Coronary artery (tissue), 2 donors: ENCODE data around the gene MAGEA2B.
"Not testable (repeated sequence)": the region's sequence is repeated elsewhere in the genome, so short reads cannot be mapped to it uniquely, and the experiment has no call there.

Experiments
- DNase-seq: peaks from one replicate; pipeline ENCODE4 v3.0.0-alpha.2; 2017; ENCODE audit warnings: low spot score
- H3K27ac ChIP-seq, 2 donors: fragments of 200-600 bp; sonication (generic); one replicate each; pipeline ENCODE4 v1.5.1; 2016 to 2019
- H3K4me3 ChIP-seq: fragments of 200-600 bp; sonication (generic); 2 replicates; pipeline ENCODE4 v1.5.1; 2016; ENCODE audit warnings: mild to moderate bottlenecking, moderate library complexity
- TF ChIP-seq, protein P1 (sequence below): fragments of 200-600 bp; sonication (generic); IDR thresholded peaks from one replicate; pipeline ENCODE4 v1.5.1; 2019; ENCODE audit warnings: antibody characterized with exemption

The MAGEA2B gene

GRCh38 chrX:152713815-152714787 lies at the start of gene MAGEA2B:
MAGEA2B (plus strand) TSS chrX:152714628; CDS start chrX:152717107, 2,479 bp downstream.
- not testable (repeated sequence) for DNase-seq, H3K27ac ChIP-seq, H3K4me3 ChIP-seq

GRCh38 chrX:152674135-152674534 lies 40.3 kb upstream of the MAGEA2B start:
- TF ChIP-seq, protein P1, sequence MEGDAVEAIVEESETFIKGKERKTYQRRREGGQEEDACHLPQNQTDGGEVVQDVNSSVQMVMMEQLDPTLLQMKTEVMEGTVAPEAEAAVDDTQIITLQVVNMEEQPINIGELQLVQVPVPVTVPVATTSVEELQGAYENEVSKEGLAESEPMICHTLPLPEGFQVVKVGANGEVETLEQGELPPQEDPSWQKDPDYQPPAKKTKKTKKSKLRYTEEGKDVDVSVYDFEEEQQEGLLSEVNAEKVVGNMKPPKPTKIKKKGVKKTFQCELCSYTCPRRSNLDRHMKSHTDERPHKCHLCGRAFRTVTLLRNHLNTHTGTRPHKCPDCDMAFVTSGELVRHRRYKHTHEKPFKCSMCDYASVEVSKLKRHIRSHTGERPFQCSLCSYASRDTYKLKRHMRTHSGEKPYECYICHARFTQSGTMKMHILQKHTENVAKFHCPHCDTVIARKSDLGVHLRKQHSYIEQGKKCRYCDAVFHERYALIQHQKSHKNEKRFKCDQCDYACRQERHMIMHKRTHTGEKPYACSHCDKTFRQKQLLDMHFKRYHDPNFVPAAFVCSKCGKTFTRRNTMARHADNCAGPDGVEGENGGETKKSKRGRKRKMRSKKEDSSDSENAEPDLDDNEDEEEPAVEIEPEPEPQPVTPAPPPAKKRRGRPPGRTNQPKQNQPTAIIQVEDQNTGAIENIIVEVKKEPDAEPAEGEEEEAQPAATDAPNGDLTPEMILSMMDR, result no peak
- no peak for DNase-seq
- Histone ChIP-seq H3K4me3 (no peak overlapping the region), H3K27ac (no peak overlapping the region)

DNA sequence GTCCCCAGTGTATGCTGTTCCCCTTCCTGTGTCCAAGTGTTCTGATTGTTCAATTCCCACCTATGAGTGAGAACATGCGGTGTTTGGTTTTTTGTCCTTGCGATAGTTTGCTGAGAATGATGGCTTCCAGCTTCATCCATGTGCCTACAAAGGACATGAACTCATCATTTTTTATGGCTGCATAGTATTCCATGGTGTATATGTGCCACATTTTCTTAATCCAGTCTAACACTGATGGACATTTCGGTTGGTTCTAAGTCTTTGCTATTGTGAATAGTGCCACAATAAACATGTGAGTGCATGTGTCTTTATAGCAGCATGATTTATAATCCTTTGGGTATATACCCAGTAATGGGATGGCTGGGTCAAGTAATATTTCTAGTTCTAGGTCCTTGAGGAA lies 39.8 kb upstream of the MAGEA2B start:
- not testable (repeated sequence) for DNase-seq, H3K27ac ChIP-seq, H3K4me3 ChIP-seq

DNA sequence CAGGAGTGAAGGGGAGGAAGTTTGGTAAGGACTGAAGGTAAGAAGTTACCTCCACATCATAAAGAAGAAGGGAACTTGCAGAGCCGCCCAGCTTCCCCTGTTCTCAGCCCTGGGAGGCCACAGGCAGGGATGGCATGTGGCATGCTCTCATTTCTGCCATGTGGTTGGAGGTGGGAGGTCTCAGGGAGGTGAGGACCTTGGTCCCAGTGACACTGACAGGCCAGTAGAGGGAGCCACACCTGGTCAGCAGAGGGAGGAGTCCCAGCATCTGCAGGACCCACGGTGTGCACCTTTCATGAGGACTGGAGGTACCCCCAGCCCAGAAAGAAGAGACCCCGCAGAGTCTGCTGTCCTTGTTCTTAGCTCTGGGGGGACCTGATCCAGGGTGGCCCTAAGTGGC lies 33.4 kb upstream of the MAGEA2B start:
- DNase-seq, H3K4me3 ChIP-seq, H3K27ac ChIP-seq: not testable (repeated sequence)

DNA sequence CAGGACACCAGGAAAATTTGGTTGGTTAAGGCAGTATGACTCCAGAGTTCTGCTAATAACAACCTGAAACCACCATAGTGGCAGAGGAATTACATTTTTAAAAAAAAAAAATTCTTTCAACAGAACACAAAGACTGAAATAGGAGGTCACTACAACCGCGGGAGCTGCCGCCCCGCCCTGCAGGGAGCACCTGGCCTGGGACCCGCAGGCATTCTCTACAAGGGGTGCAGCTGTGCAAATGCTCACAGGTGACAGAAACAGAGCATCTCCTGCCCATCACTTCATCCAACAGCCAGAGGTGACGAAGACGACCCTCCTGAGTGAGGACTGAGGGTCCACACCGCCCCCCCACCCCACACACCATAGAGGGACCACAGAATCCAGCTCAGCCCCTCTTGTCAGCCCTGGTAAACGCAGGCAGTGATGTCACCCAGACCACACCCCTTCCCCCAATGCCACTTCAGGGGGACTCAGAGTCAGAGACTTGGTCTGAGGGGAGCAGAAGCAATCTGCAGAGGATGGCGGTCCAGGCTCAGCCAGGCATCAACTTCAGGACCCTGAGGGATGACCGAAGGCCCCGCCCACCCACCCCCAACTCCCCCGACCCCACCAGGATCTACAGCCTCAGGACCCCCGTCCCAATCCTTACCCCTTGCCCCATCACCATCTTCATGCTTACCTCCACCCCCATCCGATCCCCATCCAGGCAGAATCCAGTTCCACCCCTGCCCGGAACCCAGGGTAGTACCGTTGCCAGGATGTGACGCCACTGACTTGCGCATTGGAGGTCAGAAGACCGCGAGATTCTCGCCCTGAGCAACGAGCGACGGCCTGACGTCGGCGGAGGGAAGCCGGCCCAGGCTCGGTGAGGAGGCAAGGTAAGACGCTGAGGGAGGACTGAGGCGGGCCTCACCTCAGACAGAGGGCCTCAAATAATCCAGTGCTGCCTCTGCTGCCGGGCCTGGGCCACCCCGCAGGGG lies 16.2 kb upstream of the MAGEA2B start, which contains the start of gene MAGEA3:
MAGEA3 (plus strand) TSS at position 843 of the 980 bp plus-strand sequence. CDS start 2,039 bp downstream, outside the sequence.
- H3K27ac ChIP-seq, H3K4me3 ChIP-seq, DNase-seq: not testable (repeated sequence)

DNA sequence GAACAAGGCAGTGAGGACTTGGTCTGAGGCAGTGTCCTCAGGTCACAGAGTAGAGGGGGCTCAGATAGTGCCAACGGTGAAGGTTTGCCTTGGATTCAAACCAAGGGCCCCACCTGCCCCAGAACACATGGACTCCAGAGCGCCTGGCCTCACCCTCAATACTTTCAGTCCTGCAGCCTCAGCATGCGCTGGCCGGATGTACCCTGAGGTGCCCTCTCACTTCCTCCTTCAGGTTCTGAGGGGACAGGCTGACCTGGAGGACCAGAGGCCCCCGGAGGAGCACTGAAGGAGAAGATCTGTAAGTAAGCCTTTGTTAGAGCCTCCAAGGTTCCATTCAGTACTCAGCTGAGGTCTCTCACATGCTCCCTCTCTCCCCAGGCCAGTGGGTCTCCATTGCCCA lies 14.0 kb upstream of the MAGEA2B start:
- DNase-seq, result peak; percentile 40
- H3K4me3 ChIP-seq, H3K27ac ChIP-seq: not testable (repeated sequence)

DNA sequence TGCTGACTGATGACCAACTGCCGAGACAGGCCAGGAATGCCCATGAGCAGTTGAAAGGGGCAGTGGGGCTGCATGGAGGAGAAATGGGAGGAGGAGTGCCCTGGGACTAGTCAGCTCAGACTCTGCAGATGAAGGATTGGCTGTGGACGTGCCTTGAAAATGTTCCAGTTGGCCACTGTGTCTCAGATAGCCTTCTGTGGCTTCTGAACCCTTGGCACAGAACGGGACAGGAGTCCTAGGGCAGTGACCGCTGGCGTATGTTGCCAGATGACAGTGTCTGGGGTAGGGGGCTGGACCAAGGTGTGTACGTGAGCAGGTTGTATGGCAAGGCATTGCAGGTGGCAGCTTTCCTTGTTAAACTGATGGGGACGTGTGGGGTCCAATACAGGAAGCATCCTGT lies 7.9 kb upstream of the MAGEA2B start:
- H3K4me3 ChIP-seq, DNase-seq, H3K27ac ChIP-seq: not testable (repeated sequence)

GRCh38 chrX:152709173-152709572 lies 5.3 kb upstream of the MAGEA2B start, which contains the start of gene CSAG2:
CSAG2 (minus strand) TSS chrX:152709273; CDS start chrX:152709112, 161 bp downstream.
- DNase-seq, H3K4me3 ChIP-seq, H3K27ac ChIP-seq: not testable (repeated sequence)

- DNase-seq, H3K4me3 ChIP-seq, H3K27ac ChIP-seq: not testable (repeated sequence)
These were observed 1.2 kb upstream of the MAGEA2B start for GRCh38 chrX:152713195-152713594.

- Histone ChIP-seq H3K4me3 (no peak overlapping the region), H3K27ac (no peak overlapping the region)
- TF ChIP-seq, protein P1, result no peak
- DNase-seq, result peak; percentile 50
These were observed 11.0 kb downstream of the MAGEA2B start for GRCh38 chrX:152725409-152725808.
